CD4-positive, alpha-beta T cell (primary cell): Measurements from ENCODE around the gene KRTAP6-1. TPM values are rescaled to one million over a fixed set of nuclear protein-coding genes. Genes with fewer than 3 reads are reported as not detected.

Experiments used
- ATAC-seq: fragments of 200-7000 bp; cut with Tn5 transposase; one replicate; pipeline ENCODE4 v1.10.0; 2022; ENCODE audit warnings: mild to moderate bottlenecking; ENCODE audit not compliant: poor library complexity
- CTCF ChIA-PET: fragments of 350-600 bp; sonication (Branson Sonifier 250); formaldehyde crosslinking; loops from one replicate; lab custom pipeline; 2021; ENCODE audit warnings: antibody characterized with exemption, inconsistent platforms; lab: Charles Lee
- POLR2A ChIA-PET: fragments of 350-600 bp; sonication (Branson Sonifier 250); formaldehyde crosslinking; loops from one replicate; lab custom pipeline; 2021; ENCODE audit warnings: antibody characterized with exemption, inconsistent platforms; lab: Charles Lee
- DNase-seq, 14 experiments: peaks; one replicate each; pipeline ENCODE4 v3.0.0-alpha.2; 2013 to 2020; ENCODE audit warnings: mixed read lengths in 2 of 14
- H3K27ac ChIP-seq, 2 donors: one replicate each; pipeline versions ENCODE4 v1.5.1 to v1.7.0; 2013; ENCODE audit warnings: low read length in 2 of 2, low read depth in 1 of 2, mild to moderate bottlenecking in 1 of 2
- H3K27me3 ChIP-seq, 2 experiments: 1 replicate in 1 of 2; 2 replicates in 1 of 2; pipeline versions ENCODE4 v1.6.1 to v1.7.0; 2013; ENCODE audit warnings: low read length in 2 of 2, control low read depth in 1 of 2, mild to moderate bottlenecking in 1 of 2, moderate library complexity in 1 of 2; ENCODE audit not compliant: insufficient read depth in 2 of 2, control insufficient read depth in 1 of 2
- H3K36me3 ChIP-seq: one replicate; pipeline ENCODE4 v1.6.1; 2013; ENCODE audit warnings: low read length, control low read depth; ENCODE audit not compliant: insufficient read depth
- H3K4me1 ChIP-seq: one replicate; pipeline ENCODE4 v1.6.1; 2013; ENCODE audit warnings: low read length, control low read depth; ENCODE audit not compliant: insufficient read depth
- H3K4me3 ChIP-seq: one replicate; pipeline ENCODE4 v1.5.1; 2013; ENCODE audit warnings: mild to moderate bottlenecking, low read length, moderate library complexity
- H3K9me3 ChIP-seq, 2 experiments: 1 replicate in 1 of 2; 2 replicates in 1 of 2; pipeline versions ENCODE4 v1.6.1 to v1.7.0; 2013; ENCODE audit warnings: low read length in 2 of 2, mild to moderate bottlenecking in 2 of 2, control low read depth in 1 of 2, moderate library complexity in 1 of 2; ENCODE audit not compliant: control insufficient read depth in 1 of 2, insufficient read depth in 1 of 2
- H3K27ac Mint-ChIP-seq: one replicate; pipeline ENCODE4 v1.8.0; 2020; ENCODE audit warnings: mixed read lengths
- H3K27me3 Mint-ChIP-seq: one replicate; pipeline ENCODE4 v1.8.0; 2021; ENCODE audit warnings: mixed read lengths
- H3K36me3 Mint-ChIP-seq: one replicate; pipeline ENCODE4 v1.8.0; 2021; ENCODE audit warnings: low read depth, mixed read lengths
- H3K4me1 Mint-ChIP-seq: one replicate; pipeline ENCODE4 v1.8.0; 2021; ENCODE audit warnings: low read depth, mixed read lengths
- H3K4me3 Mint-ChIP-seq: one replicate; pipeline ENCODE4 v1.8.0; 2020; ENCODE audit warnings: mild to moderate bottlenecking, mixed read lengths
- H3K9me3 Mint-ChIP-seq: one replicate; pipeline ENCODE4 v1.8.0; 2020; ENCODE audit warnings: mixed read lengths
- intact Hi-C, 2 experiments: fragments of 100-400 bp; cut with DNase I in 1 of 2; cut with micrococcal nuclease in 1 of 2; formaldehyde crosslinking; loops; one replicate each; pipeline versions ENCODE4 v1.15.1 to v1.9.0; 2023 to 2025; cut with DNase I, micrococcal nuclease
- total RNA-seq, 174 experiments: library from RNA in 2 of 174; stranded (reverse) in 2 of 174; gene quantifications; one replicate each; pipeline ENCODE4 v1.2.3 and lab custom pipeline; 2021 to 2026
- TF ChIP-seq, protein P1 (sequence below): fragments of 200-600 bp; IDR thresholded peaks from one replicate; pipeline ENCODE4 v1.8.0; 2022; ENCODE audit warnings: antibody characterized with exemption, mild to moderate bottlenecking

KRTAP6-1 gene
- total RNA-seq, 2 experiments from 2014 or later, result not detected

GRCh38 chr21:30580132-30580531 lies 33.6 kb downstream of the KRTAP6-1 start:
- ATAC-seq (no peak), DNase-seq (no peak)
- Mint-ChIP-seq H3K4me1 (no peaks in the 10 kb centered on the region), H3K36me3 (no peaks in the 10 kb centered on the region), H3K9me3 (no peaks in the 10 kb centered on the region), H3K27me3 (no peaks in the 10 kb centered on the region), H3K4me3 (no peak overlapping the region), H3K27ac (no peak overlapping the region)
- intact Hi-C loops, result no loop called here
- ChIA-PET POLR2A (no interaction called here), CTCF (no interaction called here)
- Histone ChIP-seq H3K36me3 (no peaks in the 10 kb centered on the region), H3K9me3 (no peaks in the 10 kb centered on the region), H3K4me1 (no peaks in the 10 kb centered on the region), H3K4me3 (no peak overlapping the region), H3K27ac (no peak overlapping the region), H3K27me3 (no peaks in the 10 kb centered on the region)
- TF ChIP-seq, protein P1, sequence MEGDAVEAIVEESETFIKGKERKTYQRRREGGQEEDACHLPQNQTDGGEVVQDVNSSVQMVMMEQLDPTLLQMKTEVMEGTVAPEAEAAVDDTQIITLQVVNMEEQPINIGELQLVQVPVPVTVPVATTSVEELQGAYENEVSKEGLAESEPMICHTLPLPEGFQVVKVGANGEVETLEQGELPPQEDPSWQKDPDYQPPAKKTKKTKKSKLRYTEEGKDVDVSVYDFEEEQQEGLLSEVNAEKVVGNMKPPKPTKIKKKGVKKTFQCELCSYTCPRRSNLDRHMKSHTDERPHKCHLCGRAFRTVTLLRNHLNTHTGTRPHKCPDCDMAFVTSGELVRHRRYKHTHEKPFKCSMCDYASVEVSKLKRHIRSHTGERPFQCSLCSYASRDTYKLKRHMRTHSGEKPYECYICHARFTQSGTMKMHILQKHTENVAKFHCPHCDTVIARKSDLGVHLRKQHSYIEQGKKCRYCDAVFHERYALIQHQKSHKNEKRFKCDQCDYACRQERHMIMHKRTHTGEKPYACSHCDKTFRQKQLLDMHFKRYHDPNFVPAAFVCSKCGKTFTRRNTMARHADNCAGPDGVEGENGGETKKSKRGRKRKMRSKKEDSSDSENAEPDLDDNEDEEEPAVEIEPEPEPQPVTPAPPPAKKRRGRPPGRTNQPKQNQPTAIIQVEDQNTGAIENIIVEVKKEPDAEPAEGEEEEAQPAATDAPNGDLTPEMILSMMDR, result no peak

GRCh38 chr21:30579346-30579745 lies 34.4 kb downstream of the KRTAP6-1 start:
- intact Hi-C loops, result no loop called here
- H3K27ac Mint-ChIP-seq, result no peak overlapping the region

GRCh38 chr21:30577766-30578165 lies 36.0 kb downstream of the KRTAP6-1 start:
- no peaks in the 10 kb centered on the region for H3K4me1 ChIP-seq
- Mint-ChIP-seq H3K36me3 (no peaks in the 10 kb centered on the region), H3K27ac (no peak overlapping the region), H3K9me3 (no peaks in the 10 kb centered on the region), H3K4me3 (no peak overlapping the region), H3K4me1 (no peaks in the 10 kb centered on the region), H3K27me3 (no peaks in the 10 kb centered on the region)
- ChIA-PET POLR2A (no interaction called here), CTCF (no interaction called here)
- H3K27ac ChIP-seq, result no peak overlapping the region
- H3K4me3 ChIP-seq, result no peak overlapping the region
- no peaks in the 10 kb centered on the region for H3K9me3 ChIP-seq
- no peaks in the 10 kb centered on the region for H3K27me3 ChIP-seq
- TF ChIP-seq, protein P1, result no peak
- DNase-seq (no peak), ATAC-seq (no peak)
- no peaks in the 10 kb centered on the region for H3K36me3 ChIP-seq
- intact Hi-C loops, result no loop called here

More at GRCh38 chr21:30579346-30579745, 34.4 kb downstream of the KRTAP6-1 start:
- Mint-ChIP-seq H3K4me3 (no peak overlapping the region), H3K4me1 (no peaks in the 10 kb centered on the region), H3K36me3 (no peaks in the 10 kb centered on the region), H3K9me3 (no peaks in the 10 kb centered on the region), H3K27me3 (no peaks in the 10 kb centered on the region)
- Histone ChIP-seq H3K27ac (no peak overlapping the region), H3K4me3 (no peak overlapping the region), H3K4me1 (no peaks in the 10 kb centered on the region), H3K36me3 (no peaks in the 10 kb centered on the region), H3K9me3 (no peaks in the 10 kb centered on the region), H3K27me3 (no peaks in the 10 kb centered on the region)
- ATAC-seq (no peak), DNase-seq (no peak)
- CTCF ChIA-PET, result no interaction called here
- TF ChIP-seq, protein P1, result no peak
- POLR2A ChIA-PET, result no interaction called here
